K562 (cell line): ENCODE data around the gene MGAT1. TPM values are rescaled to one million over a fixed set of nuclear protein-coding genes. Genes with fewer than 3 reads are reported as not detected.

Experiments
- CBX8 ChIP-seq: fragments of 200-600 bp; sonication (generic); IDR thresholded peaks from 2 replicates; pipeline ENCODE4 v1.6.1; 2012; ENCODE audit warnings: borderline replicate concordance, mixed run types, low read depth, mild to moderate bottlenecking, moderate library complexity, mixed read lengths, low read length, control low read depth, inconsistent platforms; ENCODE audit not compliant: poor library complexity, severe bottlenecking; ENCODE audit errors: extremely low read depth
- CCNT2 ChIP-seq: IDR thresholded peaks from 2 replicates; pipeline ENCODE4 v1.6.1; 2011; ENCODE audit warnings: borderline replicate concordance, low read depth, mild to moderate bottlenecking, moderate library complexity, mixed read lengths, low read length; ENCODE audit not compliant: insufficient read length; ENCODE audit errors: extremely low read depth
- EGR1 ChIP-seq: fragments of 450-650 bp; conservative IDR thresholded peaks from 2 replicates; pipeline ENCODE4 v1.6.1; 2017; ENCODE audit warnings: mild to moderate bottlenecking
- ERF ChIP-seq: fragments of 450-650 bp; formaldehyde crosslinking; IDR thresholded peaks from 2 replicates; pipeline ENCODE4 v1.4.0; 2020; ENCODE audit warnings: mild to moderate bottlenecking, mixed read lengths
- FOXM1 ChIP-seq, 2 experiments: fragments of 450-650 bp in 1 of 2; sonication (generic) in 1 of 2; formaldehyde crosslinking in 1 of 2; IDR thresholded peaks; 2 replicates each; pipeline versions ENCODE4 v1.6.1 to v1.9.0; 2017 to 2022; ENCODE audit warnings: low read depth in 2 of 2, mild to moderate bottlenecking in 2 of 2, missing genetic modification reagents in 1 of 2, moderate library complexity in 1 of 2
- HIVEP1 ChIP-seq: fragments of 250-450 bp; sonication (Bioruptor Pico); IDR thresholded peaks from 2 replicates; pipeline ENCODE4 v1.4.0; 2020; ENCODE audit warnings: mild to moderate bottlenecking
- HNRNPK ChIP-seq: fragments of 200-400 bp; formaldehyde crosslinking; IDR thresholded peaks from one replicate; pipeline ENCODE4 v1.6.1; 2018; ENCODE audit warnings: mild to moderate bottlenecking, low read depth, low read length; ENCODE audit not compliant: poor library complexity, severe bottlenecking
- HOXB6 ChIP-seq: fragments of 250-450 bp; sonication (Bioruptor Pico); IDR thresholded peaks from 2 replicates; pipeline ENCODE4 v1.5.1; 2022; ENCODE audit warnings: mild to moderate bottlenecking, borderline replicate concordance
- KDM2B ChIP-seq: fragments of 250-450 bp; sonication (Bioruptor Pico); IDR thresholded peaks from 2 replicates; pipeline ENCODE4 v1.8.0; 2021; ENCODE audit warnings: mild to moderate bottlenecking, moderate library complexity
- MCM5 ChIP-seq: fragments of 450-650 bp; IDR thresholded peaks from 2 replicates; pipeline ENCODE4 v1.6.1; 2016; ENCODE audit warnings: low read depth
- MEF2D ChIP-seq: conservative IDR thresholded peaks from 2 replicates; pipeline ENCODE4 v1.6.1; 2016; ENCODE audit warnings: low read depth, missing genetic modification characterization, missing compliant biosample characterization
- MTF1 ChIP-seq: fragments of 250-450 bp; sonication (Bioruptor Pico); IDR thresholded peaks from 2 replicates; pipeline ENCODE4 v1.9.0; 2021; ENCODE audit warnings: moderate library complexity, mild to moderate bottlenecking, inconsistent platforms, borderline replicate concordance
- NEUROD1 ChIP-seq: fragments of 150-350 bp; IDR thresholded peaks from 2 replicates; pipeline ENCODE4 v1.6.1; 2014; ENCODE audit warnings: borderline replicate concordance, low read length, low read depth; ENCODE audit not compliant: partially characterized antibody
- NFXL1 ChIP-seq: fragments of 450-650 bp; formaldehyde crosslinking; IDR thresholded peaks from 2 replicates; pipeline ENCODE4 v1.4.0; 2021; ENCODE audit warnings: mild to moderate bottlenecking
- POLR2G ChIP-seq: fragments of 200-400 bp; formaldehyde crosslinking; IDR thresholded peaks from 2 replicates; pipeline ENCODE4 v1.6.1; 2017; ENCODE audit warnings: low read depth, mild to moderate bottlenecking, antibody characterized with exemption, low read length, moderate library complexity
- RCOR1 ChIP-seq, 2 experiments: IDR thresholded peaks; 2 replicates each; pipeline ENCODE4 v1.6.1; 2012; ENCODE audit warnings: low read depth in 2 of 2, low read length in 2 of 2, borderline replicate concordance in 1 of 2, improper control_type of control experiment in 1 of 2
- RFX1 ChIP-seq: fragments of 450-650 bp; IDR thresholded peaks from 2 replicates; pipeline ENCODE4 v1.6.1; 2016; ENCODE audit warnings: mild to moderate bottlenecking, moderate library complexity
- SAFB2 ChIP-seq: fragments of 200-400 bp; formaldehyde crosslinking; IDR thresholded peaks from 2 replicates; pipeline ENCODE4 v1.6.1; 2018; ENCODE audit warnings: borderline replicate concordance, low read length, low read depth, moderate library complexity; ENCODE audit not compliant: severe bottlenecking
- SP1 ChIP-seq: sonication (generic); formaldehyde crosslinking; IDR thresholded peaks from 2 replicates; pipeline ENCODE4 v1.8.1; 2022; ENCODE audit warnings: mild to moderate bottlenecking, missing genetic modification reagents
- ZNF23 ChIP-seq: fragments of 250-450 bp; sonication (Bioruptor Pico); IDR thresholded peaks from 2 replicates; pipeline ENCODE4 v1.4.0; 2020; ENCODE audit warnings: mild to moderate bottlenecking
- polyA plus RNA-seq, 8 experiments: library from polyadenylated mRNA; depleted of rRNA in 4 of 8; stranded (reverse) in 5 of 8; unstranded in 3 of 8; fragments of >200 nt; fragmentation: Nextera tagmentation in 2 of 8; fragmentation: Illumina TruSeq in 1 of 8; extraction: Ambion mirVana in 2 of 8; extraction: Trizol in 1 of 8; gene quantifications; 2 replicates each; pipeline versions ENCODE4 v1.2.1 to v1.2.3, GENCODE V29; 2011 to 2014; ENCODE audit warnings: inconsistent platforms in 1 of 8, missing spikeins in 1 of 8
- total RNA-seq, 7 experiments: library from RNA; depleted of rRNA in 6 of 7; stranded (reverse); fragments of >200 nt in 6 of 7; fragmentation: Illumina TruSeq in 2 of 7; extraction: Trizol in 2 of 7; gene quantifications; 2 replicates each; pipeline versions ENCODE4 v1.2.1 to v1.2.3, GENCODE V29; 2011 to 2021; ENCODE audit warnings: low replicate concordance in 1 of 7
- TF ChIP-seq, protein P1 (sequence below): fragments of 250-450 bp; sonication (Bioruptor Pico); IDR thresholded peaks from 2 replicates; pipeline ENCODE4 v1.8.0; 2022; ENCODE audit warnings: moderate library complexity, mild to moderate bottlenecking, inconsistent platforms
- TF ChIP-seq, protein P2 (sequence below): sonication (generic); formaldehyde crosslinking; IDR thresholded peaks from 2 replicates; pipeline ENCODE4 v1.8.0; 2022; ENCODE audit warnings: mild to moderate bottlenecking, missing genetic modification reagents
- TF ChIP-seq, protein P3 (sequence below), 2 experiments: IDR thresholded peaks; 2 replicates each; pipeline ENCODE4 v1.6.1; 2011; ENCODE audit warnings: borderline replicate concordance in 1 of 2, control low read depth in 1 of 2, low read depth in 1 of 2, low read length in 1 of 2, mild to moderate bottlenecking in 1 of 2, mixed read lengths in 1 of 2, moderate library complexity in 1 of 2; ENCODE audit not compliant: insufficient read depth in 1 of 2, insufficient read length in 1 of 2, poor library complexity in 1 of 2, severe bottlenecking in 1 of 2; ENCODE audit errors: extremely low read depth in 1 of 2
- TF ChIP-seq, protein P4 (sequence below): sonication (generic); formaldehyde crosslinking; IDR thresholded peaks from 2 replicates; pipeline ENCODE4 v1.9.0; 2022; ENCODE audit warnings: mild to moderate bottlenecking, missing genetic modification reagents

The MGAT1 gene
- total and polyA plus RNA-seq, 9 of the 15 experiments (the other 6 are each of a cell fraction or from before 2014, with no cell fraction given), result 3.9 to 82.7 (median 44.5) TPM

DNA sequence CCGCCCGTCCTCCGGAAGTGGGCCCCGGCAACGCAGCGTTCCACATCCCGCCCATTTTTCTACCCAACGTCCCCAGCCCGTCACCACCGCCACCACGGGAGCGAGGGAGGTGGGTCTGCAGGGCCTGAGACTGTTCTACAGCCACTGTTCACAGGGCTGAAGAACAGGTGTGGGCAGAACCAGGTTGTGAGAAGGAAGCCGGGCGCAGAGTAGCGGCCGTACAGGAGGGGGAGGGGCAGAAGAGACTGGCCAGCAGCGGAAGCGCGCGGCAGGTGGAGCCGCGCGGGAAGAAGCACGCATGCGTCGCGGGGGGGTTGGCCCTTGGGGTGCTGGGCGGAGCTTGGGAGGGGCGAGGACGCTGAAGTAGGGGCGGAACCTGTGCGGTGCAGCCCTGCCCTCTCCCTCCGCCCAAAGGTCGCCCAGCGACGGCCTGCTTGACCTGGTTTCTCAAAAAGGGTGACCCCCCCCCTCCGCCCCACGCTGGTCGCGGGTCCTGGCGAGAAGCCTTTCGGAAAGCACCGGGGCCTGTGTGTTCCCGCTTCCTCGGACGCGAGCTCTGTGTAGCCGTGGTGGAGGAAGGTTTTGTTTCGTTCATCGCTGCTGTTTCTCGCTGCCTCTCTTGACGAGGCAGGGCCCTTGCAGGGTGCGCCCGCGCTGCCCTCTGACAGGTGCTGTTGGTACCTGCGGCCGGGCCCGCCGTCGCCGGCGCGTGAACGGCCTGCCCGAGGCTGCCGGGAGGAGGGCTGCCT, 7.8 kb upstream of the MGAT1 start (continued):
- TF ChIP-seq CCNT2, result peak; percentile 46
- TF ChIP-seq HIVEP1 (CRISPR knock-in tag), result peak; percentile 46; the same call in 1 of the 2 replicates
- TF ChIP-seq ERF (CRISPR knock-in tag), result peak; percentile 92
- no peak for TF ChIP-seq NFXL1
- TF ChIP-seq MEF2D (tag), result no peak
- no peak for TF ChIP-seq RCOR1 (IDR thresholded peaks at IDR 0.05; ENCODE audit: borderline replicate concordance in 1 of 2, low read depth in 2 of 2, low read length in 2 of 2)
- TF ChIP-seq SAFB2, result no peak
- no peak for TF ChIP-seq ZNF23 (CRISPR knock-in tag)
- TF ChIP-seq EGR1, result no peak
- peak; percentile 88 for TF ChIP-seq POLR2G
- TF ChIP-seq, protein P1, sequence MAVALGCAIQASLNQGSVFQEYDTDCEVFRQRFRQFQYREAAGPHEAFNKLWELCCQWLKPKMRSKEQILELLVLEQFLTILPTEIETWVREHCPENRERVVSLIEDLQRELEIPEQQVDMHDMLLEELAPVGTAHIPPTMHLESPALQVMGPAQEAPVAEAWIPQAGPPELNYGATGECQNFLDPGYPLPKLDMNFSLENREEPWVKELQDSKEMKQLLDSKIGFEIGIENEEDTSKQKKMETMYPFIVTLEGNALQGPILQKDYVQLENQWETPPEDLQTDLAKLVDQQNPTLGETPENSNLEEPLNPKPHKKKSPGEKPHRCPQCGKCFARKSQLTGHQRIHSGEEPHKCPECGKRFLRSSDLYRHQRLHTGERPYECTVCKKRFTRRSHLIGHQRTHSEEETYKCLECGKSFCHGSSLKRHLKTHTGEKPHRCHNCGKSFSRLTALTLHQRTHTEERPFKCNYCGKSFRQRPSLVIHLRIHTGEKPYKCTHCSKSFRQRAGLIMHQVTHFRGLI, result no peak
- peak; percentile 39 for TF ChIP-seq NEUROD1
- TF ChIP-seq FOXM1 (IDR thresholded peaks at IDR 0.05; ENCODE audit: low read depth), result no peak
- TF ChIP-seq FOXM1 (CRISPR knock-in tag; IDR thresholded peaks at IDR 0.05; ENCODE audit: low read depth), result no peak
- no peak for TF ChIP-seq HOXB6
- TF ChIP-seq MCM5, result no peak
- no peak for TF ChIP-seq KDM2B (CRISPR knock-in tag)
- TF ChIP-seq, protein P2, sequence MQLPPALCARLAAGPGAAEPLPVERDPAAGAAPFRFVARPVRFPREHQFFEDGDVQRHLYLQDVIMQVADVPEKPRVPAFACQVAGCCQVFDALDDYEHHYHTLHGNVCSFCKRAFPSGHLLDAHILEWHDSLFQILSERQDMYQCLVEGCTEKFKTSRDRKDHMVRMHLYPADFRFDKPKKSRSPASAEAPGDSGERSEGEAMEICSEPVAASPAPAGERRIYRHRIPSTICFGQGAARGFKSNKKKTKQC (CRISPR knock-in tag), result no peak; the same call in none of the 2 replicates
- TF ChIP-seq MTF1 (CRISPR knock-in tag), result no peak
- TF ChIP-seq HNRNPK, result no peak
- TF ChIP-seq SP1, result peak; percentile 94
- TF ChIP-seq, protein P3, sequence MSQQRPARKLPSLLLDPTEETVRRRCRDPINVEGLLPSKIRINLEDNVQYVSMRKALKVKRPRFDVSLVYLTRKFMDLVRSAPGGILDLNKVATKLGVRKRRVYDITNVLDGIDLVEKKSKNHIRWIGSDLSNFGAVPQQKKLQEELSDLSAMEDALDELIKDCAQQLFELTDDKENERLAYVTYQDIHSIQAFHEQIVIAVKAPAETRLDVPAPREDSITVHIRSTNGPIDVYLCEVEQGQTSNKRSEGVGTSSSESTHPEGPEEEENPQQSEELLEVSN (IDR thresholded peaks at IDR 0.05; ENCODE audit: borderline replicate concordance in 1 of 2, extremely low read depth in 1 of 2, insufficient read depth in 1 of 2, insufficient read length in 1 of 2, low read depth in 1 of 2, low read length in 1 of 2, poor library complexity in 1 of 2, severe bottlenecking in 1 of 2), result peak; percentile 82 to 89
- TF ChIP-seq, protein P4, sequence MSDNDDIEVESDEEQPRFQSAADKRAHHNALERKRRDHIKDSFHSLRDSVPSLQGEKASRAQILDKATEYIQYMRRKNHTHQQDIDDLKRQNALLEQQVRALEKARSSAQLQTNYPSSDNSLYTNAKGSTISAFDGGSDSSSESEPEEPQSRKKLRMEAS (CRISPR knock-in tag), result peak; percentile 95
- TF ChIP-seq CBX8, result no peak
- peak; percentile 86 for TF ChIP-seq RFX1
